Measurements from ENCODE around the gene FAM193A. TPM values are rescaled to one million over a fixed set of nuclear protein-coding genes. Genes with fewer than 3 reads are reported as not detected.

Gene FAM193A
- total RNA-seq, 2 donors from 2014 or later, result 36.2 to 36.5 TPM

DNA sequence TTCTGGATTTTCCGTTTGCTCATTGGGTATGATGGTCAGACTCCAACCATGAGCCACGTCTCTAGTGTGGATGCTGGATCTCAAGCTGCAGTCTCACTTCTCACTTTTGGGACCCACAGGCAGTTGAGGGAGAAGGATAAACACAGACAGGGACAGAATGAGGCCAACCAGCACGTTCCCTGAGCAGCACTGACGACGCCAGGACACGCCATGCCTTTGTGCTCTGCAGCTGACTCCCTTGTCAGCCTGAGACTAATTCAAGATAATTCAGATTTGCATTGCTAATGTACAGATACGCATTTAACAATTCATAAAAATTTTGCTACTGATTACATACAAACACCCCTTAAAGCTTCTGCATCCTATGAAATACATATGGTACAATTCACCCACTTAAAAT, 106.5 kb downstream of the FAM193A start:
- Mint-ChIP-seq H3K4me3 (no peak overlapping the region), H3K9me3 (no peaks in the 10 kb centered on the region), H3K27me3 (ENCODE audit: low read depth) (no peaks in the 10 kb centered on the region), H3K36me3 (ENCODE audit: insufficient read depth in 2 of 2) (peaks cover 2 to 11% of the 10 kb centered on the region in 2 donors), H3K4me1 (ENCODE audit: low read depth) (no peaks in the 10 kb centered on the region), H3K27ac (no peak overlapping the region)
- no peak for ATAC-seq (replicated peaks in 1 of 2)
- no peak for DNase-seq

GRCh38 chr4:2643555-2643954, 107.1 kb downstream of the FAM193A start:
- DNase-seq (no peak), ATAC-seq (replicated peaks in 1 of 2) (no peak)
- Mint-ChIP-seq H3K27ac (no peak overlapping the region), H3K4me1 (ENCODE audit: low read depth) (no peaks in the 10 kb centered on the region), H3K4me3 (no peak overlapping the region), H3K27me3 (ENCODE audit: low read depth) (no peaks in the 10 kb centered on the region), H3K9me3 (no peaks in the 10 kb centered on the region), H3K36me3 (ENCODE audit: insufficient read depth in 2 of 2) (peaks cover 4 to 16% of the 10 kb centered on the region in 2 donors)

GRCh38 chr4:2646396-2647149, 110.1 kb downstream of the FAM193A start:
- DNase-seq (no peak), ATAC-seq (replicated peaks in 1 of 2) (no peak)
- Mint-ChIP-seq H3K4me3 (no peak overlapping the region), H3K27ac (no peak overlapping the region), H3K36me3 (ENCODE audit: insufficient read depth in 2 of 2) (peaks cover 4 to 19% of the 10 kb centered on the region in 2 donors), H3K4me1 (ENCODE audit: low read depth) (peaks cover 8% of the 10 kb centered on the region), H3K27me3 (ENCODE audit: low read depth) (no peaks in the 10 kb centered on the region), H3K9me3 (peaks cover 0 to 2% of the 10 kb centered on the region in 2 donors)

DNA sequence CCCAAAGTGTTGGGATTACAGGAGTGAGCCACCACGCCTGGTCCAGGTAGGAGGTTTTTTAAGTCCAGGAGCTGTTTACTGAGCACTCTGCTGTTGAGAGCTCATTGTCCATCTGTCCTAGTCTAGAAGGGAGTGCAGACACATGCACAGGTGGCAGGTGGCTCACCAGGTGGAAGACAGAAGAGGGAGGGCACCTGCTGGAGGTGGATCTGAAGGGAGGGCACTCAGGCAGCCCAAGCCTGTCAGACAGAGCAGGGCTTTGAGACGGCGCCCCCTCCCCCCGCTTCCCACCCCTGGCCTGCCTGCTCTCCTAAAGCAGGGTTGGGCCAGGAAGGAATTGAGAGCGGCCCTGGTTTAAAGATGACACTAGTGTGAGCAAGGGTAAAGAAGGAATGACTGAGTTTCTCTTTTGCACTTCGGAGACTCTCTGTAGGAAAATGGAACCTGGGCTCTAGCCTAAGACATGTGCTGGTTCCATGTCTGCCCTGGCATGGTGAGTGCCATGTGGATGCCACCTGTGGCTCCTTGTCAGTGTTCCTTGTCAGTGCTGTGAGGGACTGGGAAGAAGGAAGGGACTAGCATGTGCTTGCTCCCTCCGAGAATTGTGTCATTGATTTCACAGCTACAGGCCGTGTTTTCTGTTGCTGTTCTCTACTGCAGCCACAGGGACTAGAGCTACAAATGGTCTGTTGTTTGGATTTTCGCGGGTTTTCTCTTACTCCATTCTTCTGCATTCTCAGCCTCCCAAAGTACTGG, 111.1 kb downstream of the FAM193A start:
- no peak for DNase-seq
- Mint-ChIP-seq H3K4me3 (no peak overlapping the region), H3K9me3 (peaks cover 0 to 2% of the 10 kb centered on the region in 2 donors)

DNA sequence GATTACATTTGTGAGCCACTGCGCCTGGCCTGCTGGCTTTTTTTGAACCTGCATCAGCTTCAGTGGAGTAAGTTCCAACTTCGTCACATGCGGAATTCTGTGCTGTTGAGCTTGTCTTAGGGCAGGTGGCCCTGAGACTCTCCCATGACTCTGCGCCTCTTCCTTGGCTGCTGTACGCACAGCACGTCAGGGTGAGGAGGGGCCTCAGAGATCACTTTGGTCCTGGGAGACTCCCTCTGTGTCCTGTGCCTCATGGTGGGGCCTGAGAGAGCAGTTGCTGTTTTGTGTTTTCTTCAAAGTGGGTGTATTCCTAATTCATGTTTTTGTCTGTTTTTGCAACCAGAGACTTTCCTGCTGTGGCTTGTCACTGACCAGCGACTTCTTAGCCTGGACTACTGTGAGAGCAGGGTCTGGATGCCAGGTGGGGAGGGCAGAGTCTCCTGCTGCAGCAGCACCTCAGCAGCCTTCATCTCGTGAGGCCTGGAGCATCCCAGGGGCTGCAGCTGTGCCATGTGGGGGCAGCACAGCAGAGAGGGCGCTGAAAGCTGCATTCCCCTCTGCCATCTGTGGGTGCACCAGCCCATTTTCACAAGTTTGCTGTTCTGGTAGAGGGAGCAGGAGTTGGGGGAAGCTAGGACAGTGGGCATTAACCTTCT, 111.8 kb downstream of the FAM193A start:
- DNase-seq, result no peak
- Mint-ChIP-seq H3K36me3 (ENCODE audit: insufficient read depth in 2 of 2) (peaks cover 4 to 20% of the 10 kb centered on the region in 2 donors), H3K27ac (no peak overlapping the region), H3K27me3 (ENCODE audit: low read depth) (no peaks in the 10 kb centered on the region), H3K4me3 (no peak overlapping the region), H3K9me3 (peaks cover 0 to 2% of the 10 kb centered on the region in 2 donors), H3K4me1 (ENCODE audit: low read depth) (peaks cover 22% of the 10 kb centered on the region)
- no peak for ATAC-seq (replicated peaks in 1 of 2)

More for the DNA sequence above, 111.1 kb downstream of the FAM193A start:
- Mint-ChIP-seq H3K36me3 (ENCODE audit: insufficient read depth in 2 of 2) (peaks cover 4 to 20% of the 10 kb centered on the region in 2 donors), H3K27ac (no peak overlapping the region), H3K27me3 (ENCODE audit: low read depth) (no peaks in the 10 kb centered on the region), H3K4me1 (ENCODE audit: low read depth) (peaks cover 18% of the 10 kb centered on the region)
- no peak for ATAC-seq (replicated peaks in 1 of 2)

DNA sequence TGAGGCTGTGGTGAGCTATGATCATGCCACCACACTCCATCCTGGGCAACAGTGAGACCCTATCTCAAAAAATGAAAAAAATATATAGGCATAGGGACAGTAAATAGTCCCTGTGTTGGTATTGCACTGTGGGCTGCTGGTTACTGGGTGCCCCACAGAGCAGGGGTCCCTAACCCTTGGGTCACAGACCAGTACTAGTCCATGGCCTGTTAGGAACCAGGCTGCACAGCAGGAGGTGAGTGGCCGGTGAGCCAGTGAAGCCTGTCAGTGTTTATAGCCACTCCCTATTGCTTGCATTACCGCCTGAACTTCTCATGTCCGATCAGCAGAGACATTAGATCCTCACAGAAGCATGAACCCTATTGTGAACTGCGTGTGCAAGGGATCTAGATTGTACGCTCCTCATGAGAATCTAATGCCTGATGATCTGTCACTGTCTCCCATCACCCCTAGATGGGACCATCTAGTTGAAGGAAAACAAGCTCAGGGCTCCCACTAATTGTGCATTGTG, 113.2 kb downstream of the FAM193A start:
- H3K36me3 Mint-ChIP-seq (ENCODE audit: insufficient read depth in 2 of 2), result peaks cover 4 to 20% of the 10 kb centered on the region in 2 donors
- peaks cover 28% of the 10 kb centered on the region for H3K4me1 Mint-ChIP-seq (ENCODE audit: low read depth)

DNA sequence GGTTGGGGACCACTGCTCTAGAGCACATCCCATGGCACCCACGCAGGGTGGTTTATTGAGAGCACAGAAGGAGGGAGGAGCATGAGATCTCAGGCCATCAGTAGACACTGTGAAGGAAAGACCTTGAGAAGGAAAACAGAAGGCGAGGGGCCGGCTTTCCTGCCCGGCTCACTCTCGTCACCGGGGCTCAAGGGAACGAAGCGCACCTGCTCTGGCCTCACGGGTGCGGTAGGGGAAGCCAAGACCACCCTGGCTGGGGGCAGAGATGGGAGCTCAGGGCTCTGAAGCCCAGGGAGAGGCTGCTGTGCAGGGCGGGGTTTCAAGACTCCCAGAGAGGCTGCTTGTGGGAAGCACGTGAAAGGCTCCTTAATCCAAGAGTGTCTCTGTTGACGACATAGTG, 113.8 kb downstream of the FAM193A start:
- Mint-ChIP-seq H3K27me3 (ENCODE audit: low read depth) (no peaks in the 10 kb centered on the region), H3K27ac (no peak overlapping the region), H3K4me1 (ENCODE audit: low read depth) (peaks cover 28% of the 10 kb centered on the region), H3K36me3 (ENCODE audit: insufficient read depth in 2 of 2) (peaks cover 4 to 20% of the 10 kb centered on the region in 2 donors), H3K4me3 (no peak overlapping the region), H3K9me3 (peaks cover 0 to 2% of the 10 kb centered on the region in 2 donors)
- ATAC-seq (replicated peaks in 1 of 2) (no peak), DNase-seq (no peak)

More for the DNA sequence above, 113.2 kb downstream of the FAM193A start:
- Mint-ChIP-seq H3K27ac (no peak overlapping the region), H3K9me3 (peaks cover 0 to 2% of the 10 kb centered on the region in 2 donors), H3K4me3 (no peak overlapping the region), H3K27me3 (ENCODE audit: low read depth) (no peaks in the 10 kb centered on the region)
- ATAC-seq (replicated peaks in 1 of 2), result no peak
- no peak for DNase-seq

DNA sequence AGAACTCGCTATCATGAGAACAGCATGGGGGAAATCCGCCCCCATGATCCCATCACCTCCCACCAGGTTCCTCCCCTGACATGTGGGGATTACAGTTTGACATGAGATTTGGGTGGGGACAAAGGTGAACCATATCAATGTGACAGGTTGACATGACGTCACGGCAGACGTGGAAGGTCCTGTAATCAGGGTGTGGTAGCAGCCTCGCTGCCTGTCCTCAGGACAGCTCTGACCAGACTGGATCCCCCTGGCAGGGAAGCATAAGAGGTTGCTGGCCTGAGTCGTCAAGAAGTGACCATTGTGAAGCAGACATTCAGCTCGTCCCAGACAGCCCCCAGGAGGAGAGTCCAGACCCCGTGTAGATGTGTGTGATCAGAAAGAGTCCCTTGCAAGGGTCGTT, 115.1 kb downstream of the FAM193A start:
- H3K9me3 Mint-ChIP-seq, result peaks cover 0 to 2% of the 10 kb centered on the region in 2 donors
- H3K36me3 Mint-ChIP-seq (ENCODE audit: insufficient read depth in 2 of 2), result peaks cover 4 to 20% of the 10 kb centered on the region in 2 donors
- peaks cover 28% of the 10 kb centered on the region for H3K4me1 Mint-ChIP-seq (ENCODE audit: low read depth)
- DNase-seq (no peak), ATAC-seq (replicated peaks in 1 of 2) (no peak)
- peak overlapping the region in 1 of 2 donors; percentile 34 for H3K4me3 Mint-ChIP-seq
- no peaks in the 10 kb centered on the region for H3K27me3 Mint-ChIP-seq (ENCODE audit: low read depth)
- peak overlapping the region; percentile 31 for H3K27ac Mint-ChIP-seq

DNA sequence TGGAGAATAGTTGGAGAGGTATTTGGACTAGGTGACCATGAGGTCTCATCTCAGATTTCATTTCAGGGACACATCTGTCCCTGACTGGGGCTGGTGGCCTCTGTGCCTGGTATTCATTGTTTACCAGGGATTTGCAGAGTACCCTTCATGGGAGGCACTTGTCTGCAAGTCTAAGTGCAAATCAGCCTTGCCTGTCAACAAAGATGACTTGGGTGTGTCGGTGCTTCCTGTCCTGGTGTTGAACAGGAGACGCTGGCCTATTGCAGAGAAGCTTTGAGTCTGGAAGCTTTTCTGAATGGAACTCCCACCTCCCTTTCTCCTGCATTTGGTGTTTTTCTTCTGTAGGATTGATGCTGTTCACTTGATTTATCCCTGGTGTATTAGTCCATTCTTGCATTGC, 115.6 kb downstream of the FAM193A start:
- peaks cover 28% of the 10 kb centered on the region for H3K4me1 Mint-ChIP-seq (ENCODE audit: low read depth)
- H3K27ac Mint-ChIP-seq, result peak overlapping the region; percentile 30
- DNase-seq, result no peak
- peaks cover 0 to 2% of the 10 kb centered on the region in 2 donors for H3K9me3 Mint-ChIP-seq
- H3K36me3 Mint-ChIP-seq (ENCODE audit: insufficient read depth in 2 of 2), result peaks cover 4 to 20% of the 10 kb centered on the region in 2 donors
- ATAC-seq (replicated peaks in 1 of 2), result no peak
- peak overlapping the region in 1 of 2 donors; percentile 37 for H3K4me3 Mint-ChIP-seq
- H3K27me3 Mint-ChIP-seq (ENCODE audit: low read depth), result no peaks in the 10 kb centered on the region

DNA sequence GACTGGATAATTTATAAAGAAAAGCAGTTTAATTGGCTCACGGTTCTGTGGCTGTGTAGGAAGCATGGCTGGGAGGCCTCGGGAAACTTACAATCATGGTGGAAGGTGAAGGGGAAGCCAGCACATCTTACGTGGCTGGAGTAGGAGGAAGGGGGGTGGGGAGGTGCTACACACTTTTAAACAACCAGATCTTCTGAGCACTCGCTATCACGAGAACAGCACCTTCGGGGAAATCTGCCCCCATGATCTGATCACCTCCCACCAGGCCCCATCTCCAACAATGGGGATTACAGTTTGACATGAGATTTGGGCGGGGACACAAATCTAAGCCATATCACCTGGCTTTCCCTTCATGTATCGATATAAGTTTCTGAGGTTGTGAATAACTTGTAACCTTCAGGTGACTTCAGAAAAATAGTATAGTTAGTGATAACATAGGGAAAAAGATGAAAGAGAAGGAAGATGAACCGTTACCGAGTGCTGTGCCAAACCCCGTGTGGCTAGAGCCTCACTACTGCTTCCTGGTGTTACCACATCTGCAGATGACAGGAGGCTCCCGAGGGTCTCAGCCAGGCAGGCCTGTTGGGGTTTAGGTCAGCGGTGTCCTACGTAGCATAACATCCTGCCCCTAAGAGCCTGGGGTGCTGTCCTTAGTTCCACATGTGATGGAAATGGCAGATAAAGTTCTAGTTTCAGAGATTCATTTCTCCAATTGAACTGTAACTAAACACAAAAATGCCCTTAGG, 116.1 kb downstream of the FAM193A start:
- Mint-ChIP-seq H3K4me3 (peak overlapping the region; percentile 7 to 37), H3K36me3 (ENCODE audit: insufficient read depth in 2 of 2) (peaks cover 4 to 20% of the 10 kb centered on the region in 2 donors), H3K27ac (peak overlapping the region; percentile 30), H3K9me3 (peaks cover 0 to 2% of the 10 kb centered on the region in 2 donors), H3K4me1 (ENCODE audit: low read depth) (peaks cover 28% of the 10 kb centered on the region), H3K27me3 (ENCODE audit: low read depth) (no peaks in the 10 kb centered on the region)
- peak in 1 of 2 donors; percentile 40 for ATAC-seq (replicated peaks in 1 of 2)
- no peak for DNase-seq

GRCh38 chr4:2660596-2661211, 124.3 kb downstream of the FAM193A start:
- Mint-ChIP-seq H3K27ac (no peak overlapping the region), H3K27me3 (ENCODE audit: low read depth) (no peaks in the 10 kb centered on the region), H3K4me3 (no peak overlapping the region), H3K36me3 (ENCODE audit: insufficient read depth in 2 of 2) (peaks cover 8 to 19% of the 10 kb centered on the region in 2 donors), H3K4me1 (ENCODE audit: low read depth) (peaks cover 4% of the 10 kb centered on the region), H3K9me3 (no peaks in the 10 kb centered on the region)
- DNase-seq (no peak), ATAC-seq (replicated peaks in 1 of 2) (no peak)

DNA sequence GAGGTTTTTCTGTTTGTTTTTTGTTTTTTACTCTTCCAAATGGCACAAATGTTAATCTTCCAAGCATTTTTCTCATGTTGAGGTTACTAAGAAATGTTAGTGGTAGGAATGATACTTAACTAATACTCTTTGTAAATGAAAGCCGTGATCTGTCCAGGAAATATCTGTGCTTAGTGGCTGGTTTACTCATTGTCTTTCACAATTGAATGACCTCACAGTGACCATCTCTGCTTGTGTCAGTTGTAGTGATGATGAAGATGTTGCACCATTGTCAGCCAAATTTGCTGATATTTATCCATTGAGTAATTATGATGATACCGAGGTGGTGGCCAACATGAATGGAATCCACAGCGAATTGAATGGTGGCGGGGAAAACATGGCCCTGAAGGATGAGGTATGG, 126.2 kb downstream of the FAM193A start:
- no peak overlapping the region for H3K4me3 Mint-ChIP-seq
- DNase-seq, result no peak
- no peak overlapping the region for H3K27ac Mint-ChIP-seq
- H3K27me3 Mint-ChIP-seq (ENCODE audit: low read depth), result no peaks in the 10 kb centered on the region
- H3K36me3 Mint-ChIP-seq (ENCODE audit: insufficient read depth in 2 of 2), result peaks cover 10 to 19% of the 10 kb centered on the region in 2 donors
- ATAC-seq (replicated peaks in 1 of 2), result no peak
- H3K4me1 Mint-ChIP-seq (ENCODE audit: low read depth), result peaks cover 23% of the 10 kb centered on the region
- H3K9me3 Mint-ChIP-seq, result no peaks in the 10 kb centered on the region

Data from activated T-cell treated with anti-CD3 and anti-CD28 coated beads, Interleukin-2, amount 50 U/mL, for 72 hours (primary cell).